AG20443 (cell line): ENCODE measurements around the gene LMF1.
A peak's percentile ranks its signal among the peaks of the same experiment; 100 is the strongest.
"Not testable (repeated sequence)": the region's sequence is repeated elsewhere in the genome, so short reads cannot be mapped to it uniquely, and the experiment has no call there.

Source experiments
- DNase-seq: peaks from one replicate; pipeline ENCODE4 v3.0.0; 2012; ENCODE audit warnings: low spot score, mixed read lengths

LMF1 gene

GRCh38 chr16:970386-970765, 408 bp downstream of the LMF1 start:
- DNase-seq = peak; percentile 62

GRCh38 chr16:969508-970385, 1.0 kb downstream of the LMF1 start:
- DNase-seq = peak; percentile 74

GRCh38 chr16:968620-969019, 2.2 kb downstream of the LMF1 start:
- no peak for DNase-seq

GRCh38 chr16:967546-968295, 3.1 kb downstream of the LMF1 start:
- no peak for DNase-seq

GRCh38 chr16:967077-967541, 3.7 kb downstream of the LMF1 start:
- no peak for DNase-seq

GRCh38 chr16:966505-966904, 4.3 kb downstream of the LMF1 start:
- DNase-seq = no peak

- no peak for DNase-seq
Measured at GRCh38 chr16:966035-966434, 4.7 kb downstream of the LMF1 start.

GRCh38 chr16:965487-965886, 5.3 kb downstream of the LMF1 start:
- DNase-seq = no peak

- DNase-seq = no peak
Measured at GRCh38 chr16:965036-965395, 5.8 kb downstream of the LMF1 start.

- DNase-seq = no peak
Measured at GRCh38 chr16:964356-965035, 6.3 kb downstream of the LMF1 start.

- no peak for DNase-seq
Measured at GRCh38 chr16:963913-964312, 6.9 kb downstream of the LMF1 start.

- no peak for DNase-seq
Measured at GRCh38 chr16:962901-963814, 7.6 kb downstream of the LMF1 start.

- no peak for DNase-seq
Measured at GRCh38 chr16:962366-962765, 8.4 kb downstream of the LMF1 start.

- no peak for DNase-seq
Measured at GRCh38 chr16:959232-960040, 11.3 kb downstream of the LMF1 start.

- DNase-seq = not testable (repeated sequence)
Measured at GRCh38 chr16:955766-956165, 15.0 kb downstream of the LMF1 start.

- not testable (repeated sequence) for DNase-seq
Measured at GRCh38 chr16:953818-954217, 17.0 kb downstream of the LMF1 start.

- DNase-seq = no peak
Measured at GRCh38 chr16:952321-952720, 18.5 kb downstream of the LMF1 start.

- DNase-seq = peak; percentile 62
Measured at GRCh38 chr16:951660-952301, 19.0 kb downstream of the LMF1 start.

GRCh38 chr16:950733-951573, 19.8 kb downstream of the LMF1 start:
- DNase-seq = not testable (repeated sequence)
